Measurements from ENCODE around the gene CCNB3.
A peak's percentile ranks its signal among the peaks of the same experiment; 100 is the strongest.

Gene CCNB3, protein sequence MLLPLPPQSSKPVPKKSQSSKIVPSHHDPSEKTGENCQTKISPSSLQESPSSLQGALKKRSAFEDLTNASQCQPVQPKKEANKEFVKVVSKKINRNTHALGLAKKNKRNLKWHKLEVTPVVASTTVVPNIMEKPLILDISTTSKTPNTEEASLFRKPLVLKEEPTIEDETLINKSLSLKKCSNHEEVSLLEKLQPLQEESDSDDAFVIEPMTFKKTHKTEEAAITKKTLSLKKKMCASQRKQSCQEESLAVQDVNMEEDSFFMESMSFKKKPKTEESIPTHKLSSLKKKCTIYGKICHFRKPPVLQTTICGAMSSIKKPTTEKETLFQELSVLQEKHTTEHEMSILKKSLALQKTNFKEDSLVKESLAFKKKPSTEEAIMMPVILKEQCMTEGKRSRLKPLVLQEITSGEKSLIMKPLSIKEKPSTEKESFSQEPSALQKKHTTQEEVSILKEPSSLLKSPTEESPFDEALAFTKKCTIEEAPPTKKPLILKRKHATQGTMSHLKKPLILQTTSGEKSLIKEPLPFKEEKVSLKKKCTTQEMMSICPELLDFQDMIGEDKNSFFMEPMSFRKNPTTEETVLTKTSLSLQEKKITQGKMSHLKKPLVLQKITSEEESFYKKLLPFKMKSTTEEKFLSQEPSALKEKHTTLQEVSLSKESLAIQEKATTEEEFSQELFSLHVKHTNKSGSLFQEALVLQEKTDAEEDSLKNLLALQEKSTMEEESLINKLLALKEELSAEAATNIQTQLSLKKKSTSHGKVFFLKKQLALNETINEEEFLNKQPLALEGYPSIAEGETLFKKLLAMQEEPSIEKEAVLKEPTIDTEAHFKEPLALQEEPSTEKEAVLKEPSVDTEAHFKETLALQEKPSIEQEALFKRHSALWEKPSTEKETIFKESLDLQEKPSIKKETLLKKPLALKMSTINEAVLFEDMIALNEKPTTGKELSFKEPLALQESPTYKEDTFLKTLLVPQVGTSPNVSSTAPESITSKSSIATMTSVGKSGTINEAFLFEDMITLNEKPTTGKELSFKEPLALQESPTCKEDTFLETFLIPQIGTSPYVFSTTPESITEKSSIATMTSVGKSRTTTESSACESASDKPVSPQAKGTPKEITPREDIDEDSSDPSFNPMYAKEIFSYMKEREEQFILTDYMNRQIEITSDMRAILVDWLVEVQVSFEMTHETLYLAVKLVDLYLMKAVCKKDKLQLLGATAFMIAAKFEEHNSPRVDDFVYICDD (N-terminal part only)

DNA sequence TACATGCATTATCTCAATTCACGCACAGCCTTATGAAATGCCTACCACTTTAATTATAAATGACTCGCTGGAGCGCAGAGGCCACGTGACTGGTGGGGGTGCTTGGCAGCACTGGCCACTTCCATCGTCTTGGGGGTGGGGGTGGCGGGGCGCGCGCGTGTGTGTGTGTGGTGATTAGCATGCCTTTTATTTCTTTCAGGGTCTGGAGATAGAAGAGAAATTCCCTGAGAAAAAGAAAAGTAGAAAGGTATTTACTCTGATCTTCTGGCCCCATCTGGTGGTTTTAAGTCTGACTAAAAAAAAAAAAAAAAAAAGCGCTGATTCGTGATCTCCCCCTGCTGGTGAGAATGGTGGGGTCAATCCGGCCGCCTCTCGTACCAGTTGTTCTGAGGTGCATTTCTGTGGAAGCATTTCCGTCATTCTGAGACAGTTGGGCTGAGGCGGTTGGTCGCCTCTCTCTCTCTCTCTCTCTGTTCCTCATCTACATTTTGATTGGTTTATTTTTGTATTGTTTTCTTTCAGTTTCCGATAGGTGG, at the start of gene CCNB3:
CCNB3 (plus strand) TSS at position 402 of the 536 bp plus-strand sequence. CDS start 80,399 bp downstream, outside the sequence.
- no peaks in the 10 kb centered on the region for H3K27me3 Mint-ChIP-seq (ENCODE audit: low read depth)
- H3K4me1 Mint-ChIP-seq (ENCODE audit: low read depth), result peaks cover 8% of the 10 kb centered on the region
- no peaks in the 10 kb centered on the region for H3K9me3 Mint-ChIP-seq
- no peaks in the 10 kb centered on the region for H3K36me3 Mint-ChIP-seq (ENCODE audit: low read depth)
- H3K27ac Mint-ChIP-seq, result peak within 1 kb of the TSS; percentile 93
- peak within 1 kb of the TSS; percentile 84 for H3K4me3 Mint-ChIP-seq

- Mint-ChIP-seq H3K27ac (no peak overlapping the region), H3K4me1 (ENCODE audit: low read depth) (no peaks in the 10 kb centered on the region), H3K27me3 (ENCODE audit: low read depth) (no peaks in the 10 kb centered on the region), H3K9me3 (no peaks in the 10 kb centered on the region), H3K4me3 (no peak overlapping the region), H3K36me3 (ENCODE audit: low read depth) (no peaks in the 10 kb centered on the region)
These were observed 46.9 kb upstream of the CCNB3 start for GRCh38 chrX:50157545-50158135.

GRCh38 chrX:50158593-50158992, 46.0 kb upstream of the CCNB3 start:
- no peaks in the 10 kb centered on the region for H3K4me1 Mint-ChIP-seq (ENCODE audit: low read depth)
- H3K27ac Mint-ChIP-seq, result no peak overlapping the region
- no peak overlapping the region for H3K4me3 Mint-ChIP-seq
- no peaks in the 10 kb centered on the region for H3K9me3 Mint-ChIP-seq
- no peaks in the 10 kb centered on the region for H3K36me3 Mint-ChIP-seq (ENCODE audit: low read depth)
- no peaks in the 10 kb centered on the region for H3K27me3 Mint-ChIP-seq (ENCODE audit: low read depth)

- H3K36me3 Mint-ChIP-seq (ENCODE audit: low read depth), result no peaks in the 10 kb centered on the region
- H3K4me1 Mint-ChIP-seq (ENCODE audit: low read depth), result no peaks in the 10 kb centered on the region
- no peak overlapping the region for H3K4me3 Mint-ChIP-seq
These were observed 43.4 kb upstream of the CCNB3 start for GRCh38 chrX:50161127-50161526.

DNA sequence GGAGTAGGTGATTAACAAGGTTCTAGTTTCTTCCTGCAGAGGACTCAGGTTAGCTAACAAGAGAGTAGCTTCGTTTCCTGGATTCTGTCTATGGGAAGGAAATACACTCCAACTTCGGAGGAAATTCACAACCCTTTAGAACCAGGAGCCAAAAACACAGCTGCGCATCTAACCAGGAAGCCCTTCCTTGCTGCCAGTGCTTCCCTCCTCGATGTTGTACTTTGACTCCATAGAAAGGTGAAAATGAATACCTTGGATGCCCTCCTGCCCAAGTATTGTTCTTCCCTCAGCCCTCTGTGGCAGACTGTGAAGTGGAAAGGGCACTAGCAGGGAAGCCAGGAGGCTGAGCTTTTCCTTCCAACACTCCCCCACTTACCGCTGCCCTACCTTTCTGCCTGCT, 38.8 kb upstream of the CCNB3 start:
- peaks cover 8% of the 10 kb centered on the region for H3K4me1 Mint-ChIP-seq (ENCODE audit: low read depth)
- no peaks in the 10 kb centered on the region for H3K9me3 Mint-ChIP-seq
- no peak overlapping the region for H3K27ac Mint-ChIP-seq
- H3K27me3 Mint-ChIP-seq (ENCODE audit: low read depth), result no peaks in the 10 kb centered on the region
- H3K36me3 Mint-ChIP-seq (ENCODE audit: low read depth), result no peaks in the 10 kb centered on the region
- no peak overlapping the region for H3K4me3 Mint-ChIP-seq

More at GRCh38 chrX:50161127-50161526, 43.4 kb upstream of the CCNB3 start:
- H3K27me3 Mint-ChIP-seq (ENCODE audit: low read depth), result no peaks in the 10 kb centered on the region
- no peaks in the 10 kb centered on the region for H3K9me3 Mint-ChIP-seq
- H3K27ac Mint-ChIP-seq, result no peak overlapping the region

- Mint-ChIP-seq H3K9me3 (no peaks in the 10 kb centered on the region), H3K27me3 (ENCODE audit: low read depth) (no peaks in the 10 kb centered on the region), H3K27ac (no peak overlapping the region), H3K36me3 (ENCODE audit: low read depth) (no peaks in the 10 kb centered on the region), H3K4me3 (no peak overlapping the region), H3K4me1 (ENCODE audit: low read depth) (peaks cover 8% of the 10 kb centered on the region)
These were observed 37.2 kb upstream of the CCNB3 start for GRCh38 chrX:50167366-50167765.

- H3K4me1 Mint-ChIP-seq (ENCODE audit: low read depth), result peaks cover 8% of the 10 kb centered on the region
- no peak overlapping the region for H3K4me3 Mint-ChIP-seq
- no peak overlapping the region for H3K27ac Mint-ChIP-seq
These were observed 36.3 kb upstream of the CCNB3 start for GRCh38 chrX:50168241-50168687.

DNA sequence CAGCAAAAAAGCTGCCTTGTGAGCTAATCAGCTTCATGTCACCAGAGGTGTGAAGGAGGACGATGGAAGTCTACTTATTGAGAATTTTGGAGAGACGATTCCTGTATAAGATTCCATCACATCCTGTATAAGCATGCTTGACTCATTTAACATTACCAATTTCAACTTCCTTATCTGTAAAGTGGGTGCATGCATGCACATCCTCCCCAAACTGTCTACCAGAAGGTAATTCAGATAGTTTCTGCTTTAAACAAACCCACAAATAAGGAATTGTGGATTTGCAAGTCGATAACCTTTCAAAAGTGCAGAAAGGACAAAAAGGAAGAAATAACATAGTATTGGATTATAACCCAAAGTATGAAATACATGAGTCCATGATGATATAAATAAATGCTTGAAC, 34.8 kb upstream of the CCNB3 start:
- Mint-ChIP-seq H3K36me3 (ENCODE audit: low read depth) (no peaks in the 10 kb centered on the region), H3K27ac (no peak overlapping the region), H3K27me3 (ENCODE audit: low read depth) (no peaks in the 10 kb centered on the region), H3K9me3 (peaks cover 3% of the 10 kb centered on the region), H3K4me3 (no peak overlapping the region), H3K4me1 (ENCODE audit: low read depth) (peaks cover 8% of the 10 kb centered on the region)

More at GRCh38 chrX:50168241-50168687, 36.3 kb upstream of the CCNB3 start:
- no peaks in the 10 kb centered on the region for H3K27me3 Mint-ChIP-seq (ENCODE audit: low read depth)
- H3K36me3 Mint-ChIP-seq (ENCODE audit: low read depth), result no peaks in the 10 kb centered on the region
- H3K9me3 Mint-ChIP-seq, result no peaks in the 10 kb centered on the region

GRCh38 chrX:50180073-50180940, 24.3 kb upstream of the CCNB3 start:
- no peaks in the 10 kb centered on the region for H3K9me3 Mint-ChIP-seq
- no peak overlapping the region for H3K4me3 Mint-ChIP-seq
- H3K4me1 Mint-ChIP-seq (ENCODE audit: low read depth), result no peaks in the 10 kb centered on the region
- H3K36me3 Mint-ChIP-seq (ENCODE audit: low read depth), result no peaks in the 10 kb centered on the region
- H3K27me3 Mint-ChIP-seq (ENCODE audit: low read depth), result no peaks in the 10 kb centered on the region
- H3K27ac Mint-ChIP-seq, result no peak overlapping the region

- Mint-ChIP-seq H3K9me3 (no peaks in the 10 kb centered on the region), H3K4me1 (ENCODE audit: low read depth) (no peaks in the 10 kb centered on the region), H3K27ac (no peak overlapping the region), H3K27me3 (ENCODE audit: low read depth) (no peaks in the 10 kb centered on the region), H3K36me3 (ENCODE audit: low read depth) (no peaks in the 10 kb centered on the region), H3K4me3 (no peak overlapping the region)
These were observed 20.7 kb upstream of the CCNB3 start for GRCh38 chrX:50183891-50184290.

GRCh38 chrX:50188859-50189600, 15.5 kb upstream of the CCNB3 start:
- no peaks in the 10 kb centered on the region for H3K27me3 Mint-ChIP-seq (ENCODE audit: low read depth)
- H3K4me1 Mint-ChIP-seq (ENCODE audit: low read depth), result no peaks in the 10 kb centered on the region
- no peak overlapping the region for H3K27ac Mint-ChIP-seq
- H3K9me3 Mint-ChIP-seq, result no peaks in the 10 kb centered on the region
- no peak overlapping the region for H3K4me3 Mint-ChIP-seq
- H3K36me3 Mint-ChIP-seq (ENCODE audit: low read depth), result no peaks in the 10 kb centered on the region

GRCh38 chrX:50198348-50198747, 6.2 kb upstream of the CCNB3 start:
- Mint-ChIP-seq H3K36me3 (ENCODE audit: low read depth) (no peaks in the 10 kb centered on the region), H3K4me3 (no peak overlapping the region), H3K27me3 (ENCODE audit: low read depth) (peaks cover 7% of the 10 kb centered on the region), H3K9me3 (no peaks in the 10 kb centered on the region), H3K4me1 (ENCODE audit: low read depth) (no peaks in the 10 kb centered on the region), H3K27ac (no peak overlapping the region)
